Memory B cell (primary cell): Measurements from ENCODE around the gene EXO5.
"Not testable (repeated sequence)": the region's sequence is repeated elsewhere in the genome, so short reads cannot be mapped to it uniquely, and the experiment has no call there.

Experiments used
- ATAC-seq: fragments of 150-1000 bp; cut with Tn5 transposase; 2 replicates; pipeline ENCODE4 v1.10.0; 2021; ENCODE audit warnings: low read depth, mild to moderate bottlenecking, moderate library complexity
- DNase-seq, 2 donors: peaks; one replicate each; pipeline ENCODE4 v3.0.0; 2022; ENCODE audit warnings: low spot score in 2 of 2
- H3K27ac Mint-ChIP-seq: one replicate; pipeline ENCODE4 v1.8.0; 2022; ENCODE audit warnings: mild to moderate bottlenecking, moderate library complexity, mixed read lengths
- H3K27me3 Mint-ChIP-seq: one replicate; pipeline ENCODE4 v1.8.0; 2022; ENCODE audit warnings: mixed read lengths
- H3K36me3 Mint-ChIP-seq: one replicate; pipeline ENCODE4 v1.8.0; 2022; ENCODE audit warnings: mild to moderate bottlenecking, mixed read lengths
- H3K4me1 Mint-ChIP-seq: one replicate; pipeline ENCODE4 v1.8.0; 2022; ENCODE audit warnings: mixed read lengths
- H3K4me3 Mint-ChIP-seq: one replicate; pipeline ENCODE4 v1.8.0; 2022; ENCODE audit warnings: mild to moderate bottlenecking, moderate library complexity, mixed read lengths
- H3K9me3 Mint-ChIP-seq: one replicate; pipeline ENCODE4 v1.8.0; 2022; ENCODE audit warnings: mixed read lengths

EXO5 gene

GRCh38 chr1:40508375-40509341 is at the start of gene EXO5:
TSS of gene EXO5 (plus strand) at chr1:40508767. CDS start at chr1:40514545, 5,778 bp downstream.
- peak within 1 kb of the TSS; percentile 90 for H3K4me3 Mint-ChIP-seq
- DNase-seq (peak; percentile 64 to 72), ATAC-seq (peak; percentile 97)
- no peaks in the 10 kb centered on the region for H3K27me3 Mint-ChIP-seq
- H3K4me1 Mint-ChIP-seq = peaks cover 10% of the 10 kb centered on the region
- H3K36me3 Mint-ChIP-seq = peaks cover 22% of the 10 kb centered on the region
- H3K9me3 Mint-ChIP-seq = peaks cover 15% of the 10 kb centered on the region
- peak within 1 kb of the TSS; percentile 40 for H3K27ac Mint-ChIP-seq

GRCh38 chr1:40462956-40463590 is 45.5 kb upstream of the EXO5 start:
- ATAC-seq = no peak
- Mint-ChIP-seq H3K27ac (no peak overlapping the region), H3K27me3 (no peaks in the 10 kb centered on the region), H3K4me3 (no peak overlapping the region), H3K9me3 (peaks cover 35% of the 10 kb centered on the region), H3K4me1 (no peaks in the 10 kb centered on the region), H3K36me3 (peaks cover 51% of the 10 kb centered on the region)
- no peak for DNase-seq

- no peak for DNase-seq
- peaks cover 35% of the 10 kb centered on the region for H3K9me3 Mint-ChIP-seq
Observed at GRCh38 chr1:40469327-40469726, 39.2 kb upstream of the EXO5 start.

GRCh38 chr1:40475268-40475667 is 33.3 kb upstream of the EXO5 start:
- ATAC-seq (no peak), DNase-seq (no peak)
- Mint-ChIP-seq H3K4me1 (peaks cover 12% of the 10 kb centered on the region), H3K27ac (no peak overlapping the region), H3K27me3 (no peaks in the 10 kb centered on the region), H3K4me3 (no peak overlapping the region), H3K9me3 (peaks cover 20% of the 10 kb centered on the region), H3K36me3 (peaks cover 14% of the 10 kb centered on the region)

More at GRCh38 chr1:40469327-40469726, 39.2 kb upstream of the EXO5 start:
- Mint-ChIP-seq H3K4me1 (no peaks in the 10 kb centered on the region), H3K4me3 (no peak overlapping the region), H3K36me3 (peaks cover 31% of the 10 kb centered on the region), H3K27me3 (no peaks in the 10 kb centered on the region), H3K27ac (no peak overlapping the region)
- no peak for ATAC-seq

GRCh38 chr1:40476924-40477677 is 31.5 kb upstream of the EXO5 start, which contains the start of gene ZFP69:
TSS of gene ZFP69 (plus strand) at chr1:40477290. CDS start at chr1:40479362, 2,072 bp downstream.
- ATAC-seq = peak; percentile 95
- Mint-ChIP-seq H3K36me3 (peaks cover 24% of the 10 kb centered on the region), H3K27me3 (no peaks in the 10 kb centered on the region), H3K27ac (peak within 1 kb of the TSS; percentile 83), H3K4me1 (peaks cover 12% of the 10 kb centered on the region), H3K4me3 (peak within 1 kb of the TSS; percentile 94), H3K9me3 (peaks cover 19% of the 10 kb centered on the region)
- DNase-seq = peak; percentile 57 to 59

- Mint-ChIP-seq H3K27me3 (no peaks in the 10 kb centered on the region), H3K36me3 (peaks cover 28% of the 10 kb centered on the region), H3K4me1 (peaks cover 12% of the 10 kb centered on the region), H3K9me3 (peaks cover 21% of the 10 kb centered on the region), H3K4me3 (peak overlapping the region; percentile 82), H3K27ac (peak overlapping the region; percentile 48)
- peak; percentile 28 for ATAC-seq
- DNase-seq = peak in 1 of 2 donors; percentile 3
Observed at GRCh38 chr1:40477678-40478053, 30.9 kb upstream of the EXO5 start.

GRCh38 chr1:40478276-40478675 is 30.3 kb upstream of the EXO5 start:
- peak overlapping the region; percentile 48 for H3K27ac Mint-ChIP-seq
- H3K4me1 Mint-ChIP-seq = peaks cover 12% of the 10 kb centered on the region
- peak overlapping the region; percentile 82 for H3K4me3 Mint-ChIP-seq

GRCh38 chr1:40479156-40479555 is 29.4 kb upstream of the EXO5 start:
- Mint-ChIP-seq H3K27ac (peak overlapping the region; percentile 29), H3K4me3 (no peak overlapping the region), H3K27me3 (no peaks in the 10 kb centered on the region), H3K4me1 (peaks cover 12% of the 10 kb centered on the region), H3K9me3 (peaks cover 16% of the 10 kb centered on the region), H3K36me3 (peaks cover 37% of the 10 kb centered on the region)
- no peak for ATAC-seq
- no peak for DNase-seq

More at GRCh38 chr1:40478276-40478675, 30.3 kb upstream of the EXO5 start:
- H3K27me3 Mint-ChIP-seq = no peaks in the 10 kb centered on the region
- DNase-seq (no peak), ATAC-seq (no peak)
- peaks cover 30% of the 10 kb centered on the region for H3K36me3 Mint-ChIP-seq
- H3K9me3 Mint-ChIP-seq = peaks cover 16% of the 10 kb centered on the region

GRCh38 chr1:40495315-40495903 is 13.2 kb upstream of the EXO5 start:
- no peak for ATAC-seq
- peaks cover 30% of the 10 kb centered on the region for H3K9me3 Mint-ChIP-seq
- no peak overlapping the region for H3K4me3 Mint-ChIP-seq
- no peaks in the 10 kb centered on the region for H3K27me3 Mint-ChIP-seq
- peaks cover 59% of the 10 kb centered on the region for H3K36me3 Mint-ChIP-seq
- no peak overlapping the region for H3K27ac Mint-ChIP-seq
- no peak for DNase-seq
- H3K4me1 Mint-ChIP-seq = no peaks in the 10 kb centered on the region

GRCh38 chr1:40502651-40503050 is 5.9 kb upstream of the EXO5 start:
- H3K27ac Mint-ChIP-seq, ATAC-seq, DNase-seq, H3K27me3 Mint-ChIP-seq, H3K4me1 Mint-ChIP-seq, H3K4me3 Mint-ChIP-seq: not testable (repeated sequence)
- Mint-ChIP-seq H3K9me3 (peaks cover 17% of the 10 kb centered on the region), H3K36me3 (peaks cover 44% of the 10 kb centered on the region)

GRCh38 chr1:40507973-40508372 is 594 bp upstream of the EXO5 start:
- peaks cover 15% of the 10 kb centered on the region for H3K9me3 Mint-ChIP-seq
- peak overlapping the region; percentile 90 for H3K4me3 Mint-ChIP-seq
- H3K36me3 Mint-ChIP-seq = peaks cover 24% of the 10 kb centered on the region
- H3K27me3 Mint-ChIP-seq = no peaks in the 10 kb centered on the region
- H3K27ac Mint-ChIP-seq = peak overlapping the region; percentile 40
- ATAC-seq = no peak
- no peak for DNase-seq
- H3K4me1 Mint-ChIP-seq = peaks cover 10% of the 10 kb centered on the region

GRCh38 chr1:40519517-40519916 is 10.9 kb downstream of the EXO5 start:
- H3K4me3 Mint-ChIP-seq = no peak overlapping the region
- peaks cover 19% of the 10 kb centered on the region for H3K9me3 Mint-ChIP-seq
- peaks cover 25% of the 10 kb centered on the region for H3K36me3 Mint-ChIP-seq
- H3K27me3 Mint-ChIP-seq = peaks cover 1% of the 10 kb centered on the region
- H3K4me1 Mint-ChIP-seq = no peaks in the 10 kb centered on the region
- no peak for ATAC-seq
- H3K27ac Mint-ChIP-seq = no peak overlapping the region
- no peak for DNase-seq

- Mint-ChIP-seq H3K36me3 (peaks cover 5% of the 10 kb centered on the region), H3K27ac (peak overlapping the region; percentile 92), H3K9me3 (peaks cover 8% of the 10 kb centered on the region), H3K4me1 (peaks cover 13% of the 10 kb centered on the region), H3K4me3 (peak overlapping the region; percentile 97), H3K27me3 (peaks cover 2% of the 10 kb centered on the region)
- ATAC-seq (no peak), DNase-seq (no peak)
Observed at GRCh38 chr1:40530735-40531380, 22.3 kb downstream of the EXO5 start.
